Uterus (tissue), 4 donors: Measurements from ENCODE around the gene CHKA. TPM values are rescaled to one million over a fixed set of nuclear protein-coding genes. Genes with fewer than 3 reads are reported as not detected.

Experiments
- DNase-seq, 2 donors: peaks; one replicate each; pipeline ENCODE4 v3.0.0-alpha.2; 2019 to 2020
- H3K27ac ChIP-seq, 2 donors: fragments of 200-600 bp; sonication (generic); 1 replicate in 1 of 2; 2 replicates in 1 of 2; pipeline ENCODE4 v1.5.1; 2016 to 2018
- H3K27me3 ChIP-seq, 2 donors: fragments of 200-600 bp; sonication (generic); one replicate each; pipeline ENCODE4 v1.5.1; 2018 to 2019; ENCODE audit warnings: control low read depth in 1 of 2
- H3K36me3 ChIP-seq, 2 donors: fragments of 200-600 bp; sonication (generic); one replicate each; pipeline ENCODE4 v1.5.1; 2019; ENCODE audit warnings: control low read depth in 1 of 2
- H3K4me1 ChIP-seq, 2 donors: fragments of 200-600 bp; sonication (generic); one replicate each; pipeline ENCODE4 v1.5.1; 2018 to 2019; ENCODE audit warnings: control low read depth in 1 of 2
- H3K4me3 ChIP-seq, 2 donors: fragments of 200-600 bp; sonication (generic); 1 replicate in 1 of 2; 2 replicates in 1 of 2; pipeline ENCODE4 v1.5.1; 2018 to 2019; ENCODE audit warnings: mild to moderate bottlenecking in 1 of 2
- H3K9me3 ChIP-seq, 2 donors: fragments of 200-600 bp; sonication (generic); one replicate each; pipeline ENCODE4 v1.5.1; 2019; ENCODE audit warnings: control low read depth in 1 of 2
- CTCF ChIP-seq, 4 experiments: fragments of 200-600 bp in 2 of 4; fragments of 450-650 bp in 2 of 4; sonication (generic) in 2 of 4; IDR thresholded peaks; one replicate each; pipeline ENCODE4 v1.5.1; 2016 to 2019; ENCODE audit warnings: antibody characterized with exemption in 4 of 4, mild to moderate bottlenecking in 2 of 4, moderate library complexity in 1 of 4
- POLR2A ChIP-seq, 2 donors: fragments of 450-650 bp; IDR thresholded peaks; one replicate each; pipeline ENCODE4 v1.6.1; 2016; ENCODE audit warnings: antibody characterized with exemption in 2 of 2, mild to moderate bottlenecking in 1 of 2, moderate library complexity in 1 of 2
- intact Hi-C: fragments of 100-400 bp; cut with DNase I; formaldehyde crosslinking; loops from one replicate; pipeline ENCODE4 v1.15.1; 2023; ENCODE audit warnings: low total_unique reads
- total RNA-seq, 4 donors: library from RNA; depleted of rRNA in 3 of 4; stranded (reverse); fragments of >200 nt in 3 of 4; gene quantifications; one replicate each; pipeline versions ENCODE4 v1.1.0 to v1.2.4, GENCODE V29; 2014 to 2023
- donor health status: DM: yes; HTN: yes; CAD: no.

Gene CHKA
- total RNA-seq, 4 donors from 2014 or later, result 21.8 to 57.1 (median 30.3) TPM

GRCh38 chr11:68159161-68159560 lies 38.0 kb upstream of the CHKA start:
- Histone ChIP-seq H3K36me3 (no peaks in the 10 kb centered on the region), H3K9me3 (no peaks in the 10 kb centered on the region), H3K4me3 (no peak overlapping the region), H3K4me1 (no peaks in the 10 kb centered on the region), H3K27ac (no peak overlapping the region), H3K27me3 (no peaks in the 10 kb centered on the region)
- DNase-seq, result no peak
- intact Hi-C loops, result no loop called here
- no peak for TF ChIP-seq CTCF (IDR thresholded peaks at IDR 0.05)
- TF ChIP-seq POLR2A (IDR thresholded peaks at IDR 0.05), result no peak

GRCh38 chr11:68158580-68158979 lies 37.4 kb upstream of the CHKA start:
- Histone ChIP-seq H3K9me3 (no peaks in the 10 kb centered on the region), H3K27ac (no peak overlapping the region), H3K4me1 (no peaks in the 10 kb centered on the region), H3K36me3 (no peaks in the 10 kb centered on the region), H3K27me3 (no peaks in the 10 kb centered on the region), H3K4me3 (no peak overlapping the region)
- TF ChIP-seq POLR2A (IDR thresholded peaks at IDR 0.05) (no peak), CTCF (IDR thresholded peaks at IDR 0.05) (no peak)
- no peak for DNase-seq
- intact Hi-C loops, result no loop called here

- Histone ChIP-seq H3K4me3 (no peak overlapping the region), H3K27ac (no peak overlapping the region), H3K27me3 (no peaks in the 10 kb centered on the region), H3K9me3 (no peaks in the 10 kb centered on the region), H3K36me3 (no peaks in the 10 kb centered on the region), H3K4me1 (no peaks in the 10 kb centered on the region)
- intact Hi-C loops, result no loop called here
- DNase-seq, result no peak
- TF ChIP-seq CTCF (IDR thresholded peaks at IDR 0.05) (no peak), POLR2A (IDR thresholded peaks at IDR 0.05) (no peak)
These were observed 32.6 kb upstream of the CHKA start for GRCh38 chr11:68153742-68154141.

- Histone ChIP-seq H3K4me3 (no peak overlapping the region), H3K36me3 (no peaks in the 10 kb centered on the region), H3K27me3 (no peaks in the 10 kb centered on the region), H3K4me1 (no peaks in the 10 kb centered on the region), H3K9me3 (no peaks in the 10 kb centered on the region), H3K27ac (no peak overlapping the region)
- no peak for DNase-seq
- TF ChIP-seq CTCF (IDR thresholded peaks at IDR 0.05) (no peak), POLR2A (IDR thresholded peaks at IDR 0.05) (no peak)
- intact Hi-C loops, result no loop called here
These were observed 28.8 kb upstream of the CHKA start for GRCh38 chr11:68150037-68150436.

- H3K4me3 ChIP-seq, result no peak overlapping the region
- intact Hi-C loops, result no loop called here
- no peak for DNase-seq
- no peaks in the 10 kb centered on the region for H3K9me3 ChIP-seq
- no peak for TF ChIP-seq POLR2A (IDR thresholded peaks at IDR 0.05)
- TF ChIP-seq CTCF (IDR thresholded peaks at IDR 0.05), result no peak
- no peaks in the 10 kb centered on the region for H3K4me1 ChIP-seq
- H3K27ac ChIP-seq, result no peak overlapping the region
- no peaks in the 10 kb centered on the region for H3K36me3 ChIP-seq
- H3K27me3 ChIP-seq, result no peaks in the 10 kb centered on the region
These were observed 28.2 kb upstream of the CHKA start for GRCh38 chr11:68149417-68149816.
